Skin epidermis (tissue), 12 donors: Measurements from ENCODE around the gene BMAL1.

Source experiments
- H3K27ac ChIP-seq, 21 experiments: fragments of 200-600 bp; sonication (generic) in 11 of 21; one replicate each; pipeline ENCODE4 v1.5.0; 2020; ENCODE audit warnings: mild to moderate bottlenecking in 3 of 21, inconsistent platforms in 2 of 21, moderate library complexity in 2 of 21
- H3K4me3 ChIP-seq, 7 experiments: fragments of 200-600 bp; sonication (generic) in 2 of 7; one replicate each; pipeline ENCODE4 v1.5.0; 2020; ENCODE audit warnings: inconsistent platforms in 2 of 7, mild to moderate bottlenecking in 2 of 7, moderate library complexity in 1 of 7

The BMAL1 gene

GRCh38 chr11:13260201-13260962, 17.2 kb upstream of the BMAL1 start:
- Histone ChIP-seq H3K27ac (peak overlapping the region in 20 of 21 experiments; percentile 56 to 93 (median 77)), H3K4me3 (no peak overlapping the region)

- peak overlapping the region; percentile 32 to 93 (median 77) for H3K27ac ChIP-seq
These were observed 16.5 kb upstream of the BMAL1 start for GRCh38 chr11:13260963-13261588.

GRCh38 chr11:13261591-13262061, 16.0 kb upstream of the BMAL1 start:
- H3K4me3 ChIP-seq, result no peak overlapping the region
- peak overlapping the region; percentile 32 to 93 (median 77) for H3K27ac ChIP-seq

More at GRCh38 chr11:13260963-13261588, 16.5 kb upstream of the BMAL1 start:
- no peak overlapping the region for H3K4me3 ChIP-seq

GRCh38 chr11:13262096-13262495, 15.5 kb upstream of the BMAL1 start:
- Histone ChIP-seq H3K27ac (peak overlapping the region in 13 of 21 experiments; percentile 4 to 93 (median 82)), H3K4me3 (no peak overlapping the region)

GRCh38 chr11:13268791-13269190, 8.8 kb upstream of the BMAL1 start:
- Histone ChIP-seq H3K27ac (peak overlapping the region in 2 of 21 experiments; percentile 32 to 69), H3K4me3 (no peak overlapping the region)

- Histone ChIP-seq H3K27ac (peak overlapping the region in 5 of 21 experiments; percentile 20 to 69 (median 55)), H3K4me3 (no peak overlapping the region)
These were observed 7.8 kb upstream of the BMAL1 start for GRCh38 chr11:13269775-13270174.

- Histone ChIP-seq H3K27ac (no peak overlapping the region), H3K4me3 (no peak overlapping the region)
These were observed 6.4 kb upstream of the BMAL1 start for GRCh38 chr11:13271060-13271693.

GRCh38 chr11:13276454-13276831, 1.1 kb upstream of the BMAL1 start:
- Histone ChIP-seq H3K4me3 (peak overlapping the region; percentile 59 to 99 (median 90)), H3K27ac (peak overlapping the region in 10 of 21 experiments; percentile 44 to 88 (median 77))

- Histone ChIP-seq H3K27ac (peak overlapping the region in 20 of 21 experiments; percentile 41 to 95 (median 86)), H3K4me3 (peak overlapping the region; percentile 59 to 99 (median 90))
These were observed 490 bp upstream of the BMAL1 start for GRCh38 chr11:13276832-13277767.

GRCh38 chr11:13278609-13279486, 1.3 kb downstream of the BMAL1 start:
- peak overlapping the region in 20 of 21 experiments; percentile 56 to 96 (median 88) for H3K27ac ChIP-seq
- H3K4me3 ChIP-seq, result peak overlapping the region; percentile 59 to 99 (median 90)

GRCh38 chr11:13279487-13279834, 1.9 kb downstream of the BMAL1 start:
- no peak overlapping the region for H3K27ac ChIP-seq
- H3K4me3 ChIP-seq, result peak overlapping the region in 3 of 7 experiments; percentile 90 to 96 (median 94)

GRCh38 chr11:13280092-13280722, 2.6 kb downstream of the BMAL1 start:
- Histone ChIP-seq H3K4me3 (no peak overlapping the region), H3K27ac (no peak overlapping the region)

GRCh38 chr11:13280777-13281176, 3.2 kb downstream of the BMAL1 start:
- no peak overlapping the region for H3K27ac ChIP-seq
- no peak overlapping the region for H3K4me3 ChIP-seq

- Histone ChIP-seq H3K4me3 (no peak overlapping the region), H3K27ac (no peak overlapping the region)
These were observed 6.0 kb downstream of the BMAL1 start for GRCh38 chr11:13283636-13284035.

GRCh38 chr11:13284776-13285588, 7.4 kb downstream of the BMAL1 start:
- Histone ChIP-seq H3K27ac (no peak overlapping the region), H3K4me3 (no peak overlapping the region)

- Histone ChIP-seq H3K27ac (no peak overlapping the region), H3K4me3 (no peak overlapping the region)
These were observed 8.8 kb downstream of the BMAL1 start for GRCh38 chr11:13286279-13286821.

GRCh38 chr11:13287036-13287435, 9.4 kb downstream of the BMAL1 start:
- no peak overlapping the region for H3K27ac ChIP-seq
- H3K4me3 ChIP-seq, result no peak overlapping the region
